Measurements from ENCODE around the gene AQP3.
"Not testable (repeated sequence)": the region's sequence is repeated elsewhere in the genome, so short reads cannot be mapped to it uniquely, and the experiment has no call there.

AQP3 gene

GRCh38 chr9:33468797-33469621 lies 21.6 kb upstream of the AQP3 start:
- no peak for TF ChIP-seq ZNF274 (IDR thresholded peaks at IDR 0.05; ENCODE audit: low read depth, low read length)
- no peak overlapping the region for H3K4me3 ChIP-seq (ENCODE audit: low read length)

DNA sequence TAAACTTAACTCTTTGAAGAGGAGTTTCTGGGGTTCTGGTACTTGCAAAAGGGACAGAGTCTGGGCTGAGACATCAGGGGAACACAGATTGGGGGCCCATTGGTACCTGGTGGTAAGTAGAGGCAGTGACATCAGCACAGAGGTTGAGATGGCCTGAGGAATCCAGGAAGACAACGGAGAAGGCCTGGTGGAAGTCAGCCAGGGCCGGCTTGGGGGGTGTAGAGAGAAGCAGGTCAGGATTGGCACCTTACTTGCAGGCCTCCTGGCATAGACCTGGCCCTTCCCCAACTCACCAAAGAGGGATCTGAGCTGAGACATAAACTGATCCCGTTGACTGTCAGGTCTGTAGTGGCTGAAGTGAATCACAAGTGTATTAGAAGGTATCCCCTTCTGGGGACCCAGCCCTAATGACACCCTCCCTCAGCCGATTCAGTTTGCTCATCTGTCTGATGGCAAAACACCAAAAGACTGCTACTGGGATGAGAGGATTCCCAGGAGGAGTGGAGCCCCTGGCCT lies 20.9 kb upstream of the AQP3 start:
- no peak for TF ChIP-seq ZNF274 (IDR thresholded peaks at IDR 0.05; ENCODE audit: low read depth, low read length)
- no peak overlapping the region for H3K4me3 ChIP-seq (ENCODE audit: low read length)

DNA sequence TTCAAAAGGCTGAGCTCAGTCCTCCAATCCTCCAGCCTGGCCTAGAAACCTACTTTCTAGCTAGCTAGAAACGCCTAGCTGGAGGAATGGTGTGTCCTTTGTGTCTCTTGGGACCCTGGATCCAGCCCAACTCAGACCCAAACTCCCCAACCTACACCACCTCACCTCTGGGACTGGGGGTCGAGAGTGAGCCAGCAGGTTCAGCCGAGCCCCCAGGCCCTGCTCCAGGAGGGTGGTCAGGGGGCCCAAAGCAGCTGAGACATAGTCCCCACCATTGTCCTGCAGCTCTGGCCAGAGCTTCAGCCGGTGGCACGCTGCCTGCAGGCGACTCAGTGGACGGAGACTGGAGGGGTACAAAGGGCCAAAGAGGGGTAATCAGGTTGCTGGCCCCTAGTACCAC lies 20.1 kb upstream of the AQP3 start:
- no peak overlapping the region for H3K4me3 ChIP-seq (ENCODE audit: low read length)
- no peak for TF ChIP-seq ZNF274 (IDR thresholded peaks at IDR 0.05; ENCODE audit: low read depth, low read length)

DNA sequence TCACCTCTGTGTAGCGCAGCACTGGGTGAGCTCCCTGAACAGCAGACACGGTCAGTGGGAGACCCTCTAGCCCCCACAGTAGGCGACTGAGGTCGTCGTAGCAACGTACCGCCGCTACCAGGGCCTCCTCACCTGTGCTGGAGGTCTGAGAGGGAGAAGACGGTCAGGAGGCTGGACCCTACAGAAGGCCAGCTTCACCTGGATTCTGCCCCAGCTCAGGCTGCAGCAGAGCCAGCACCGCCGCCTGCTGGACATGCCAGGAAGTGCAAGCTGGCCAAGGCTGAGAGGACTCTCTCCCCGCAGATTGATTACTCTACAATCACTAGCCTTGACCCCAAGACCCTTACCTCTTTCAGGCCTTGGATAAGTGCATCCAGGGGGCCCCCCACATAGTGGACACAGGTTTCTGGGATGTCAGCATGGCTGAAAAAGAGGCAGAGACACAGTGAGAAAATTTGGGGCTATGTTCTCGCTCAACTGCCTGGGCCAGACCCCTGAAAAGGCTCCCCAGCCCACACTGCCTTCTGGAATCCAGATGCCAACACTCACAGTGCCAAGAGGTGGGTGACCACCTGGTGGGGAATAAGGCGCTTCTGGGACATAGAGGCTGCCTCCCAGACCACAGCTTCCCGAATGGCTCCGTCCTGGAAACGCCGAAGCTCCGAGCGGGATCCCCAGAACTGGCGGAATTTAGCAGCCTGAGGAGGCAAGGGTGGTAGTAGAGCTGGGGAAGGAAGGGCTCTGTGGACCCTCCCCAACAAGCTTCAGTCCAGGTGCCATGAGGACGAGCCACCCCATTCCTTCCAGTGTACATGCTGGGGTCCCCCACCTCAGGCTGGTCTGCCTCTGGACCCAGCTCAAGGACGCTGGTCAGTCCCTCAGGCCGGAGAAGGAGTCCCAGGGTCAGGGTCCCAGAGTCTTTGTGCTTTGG lies 19.4 kb upstream of the AQP3 start:
- H3K4me3 ChIP-seq (ENCODE audit: low read length): no peak overlapping the region
- no peak for TF ChIP-seq ZNF274 (IDR thresholded peaks at IDR 0.05; ENCODE audit: low read depth, low read length)

GRCh38 chr9:33465596-33466564 lies 18.5 kb upstream of the AQP3 start:
- no peak for TF ChIP-seq ZNF274 (IDR thresholded peaks at IDR 0.05; ENCODE audit: low read depth, low read length)
- H3K4me3 ChIP-seq (ENCODE audit: low read length): no peak overlapping the region

GRCh38 chr9:33465096-33465495 lies 17.7 kb upstream of the AQP3 start:
- no peak for TF ChIP-seq ZNF274 (IDR thresholded peaks at IDR 0.05; ENCODE audit: low read depth, low read length)
- no peak overlapping the region for H3K4me3 ChIP-seq (ENCODE audit: low read length)

DNA sequence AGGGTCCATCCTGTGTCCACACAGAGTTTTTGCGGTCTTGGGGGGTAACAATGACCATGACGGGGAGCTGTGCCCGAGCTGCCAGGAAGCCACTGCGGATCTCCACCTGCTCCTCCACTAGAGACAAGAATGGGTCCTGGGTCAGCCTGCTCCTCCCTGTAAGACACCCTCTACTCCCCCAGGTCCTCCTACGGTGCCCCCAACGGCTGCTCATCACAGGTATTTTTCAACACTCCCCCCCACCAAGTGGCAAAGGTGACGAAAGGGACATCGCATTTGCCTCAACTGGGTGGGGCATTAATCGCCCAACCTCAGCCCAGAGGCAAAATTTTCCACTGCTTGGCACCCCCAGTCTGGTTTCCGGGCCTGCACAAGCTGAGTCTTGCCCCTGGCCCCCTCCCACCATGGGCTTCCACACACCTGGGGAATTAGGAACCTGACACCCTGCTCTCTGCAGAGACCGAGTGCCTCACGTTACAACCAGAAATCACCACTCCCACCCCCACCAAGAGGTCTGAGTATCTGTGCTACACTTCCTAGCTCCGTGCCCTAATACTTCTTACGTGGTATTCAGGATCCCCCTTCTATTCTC lies 16.7 kb upstream of the AQP3 start:
- TF ChIP-seq ZNF274 (IDR thresholded peaks at IDR 0.05; ENCODE audit: low read depth, low read length): no peak
- no peak overlapping the region for H3K4me3 ChIP-seq (ENCODE audit: low read length)

DNA sequence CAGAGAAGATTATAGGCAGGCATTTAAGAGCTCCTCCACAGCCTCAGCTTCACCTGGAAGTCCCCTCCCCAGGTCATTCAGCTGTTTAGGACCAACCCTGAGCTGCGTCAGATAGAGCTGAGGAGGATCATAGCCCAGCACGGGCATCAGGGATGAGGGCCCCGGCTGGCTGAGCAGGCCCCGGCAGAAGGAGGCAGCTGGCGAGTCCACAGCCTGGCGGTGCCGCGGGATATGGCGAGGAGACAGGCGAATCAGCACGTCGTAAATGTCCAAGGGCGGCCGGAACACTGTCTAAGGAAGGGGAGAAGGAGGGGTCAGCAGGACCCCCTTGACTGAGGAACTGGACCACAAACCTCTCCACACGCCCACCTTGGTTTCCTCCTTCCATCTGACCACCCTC lies 15.8 kb upstream of the AQP3 start:
- no peak for TF ChIP-seq ZNF274 (IDR thresholded peaks at IDR 0.05; ENCODE audit: low read depth, low read length)
- no peak overlapping the region for H3K4me3 ChIP-seq (ENCODE audit: low read length)

DNA sequence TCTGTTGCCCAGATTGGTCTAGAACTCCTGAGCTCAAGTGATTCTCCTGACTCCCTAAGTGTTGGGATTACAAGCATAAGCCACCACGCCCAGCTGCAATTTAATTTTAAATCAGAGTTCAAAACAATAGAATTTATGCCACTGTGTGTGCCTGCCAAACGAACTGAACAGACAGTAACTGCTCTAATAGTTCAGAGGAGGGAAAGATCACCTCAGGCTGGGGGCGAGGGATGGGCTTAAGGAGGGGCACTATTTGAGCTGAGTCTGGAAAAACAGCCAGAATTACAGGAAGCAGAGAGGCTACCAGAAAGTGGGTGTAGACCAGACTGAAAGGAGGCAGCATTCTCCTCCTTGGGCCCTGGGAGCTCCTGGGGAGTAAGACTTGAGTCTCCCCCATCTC lies 14.1 kb upstream of the AQP3 start:
- no peak overlapping the region for H3K4me3 ChIP-seq (ENCODE audit: low read length)
- TF ChIP-seq ZNF274 (IDR thresholded peaks at IDR 0.05; ENCODE audit: low read depth, low read length): no peak

- no peak for TF ChIP-seq ZNF274 (IDR thresholded peaks at IDR 0.05; ENCODE audit: low read depth, low read length)
- H3K4me3 ChIP-seq (ENCODE audit: low read length): no peak overlapping the region
These were observed 13.5 kb upstream of the AQP3 start for GRCh38 chr9:33460854-33461253.

GRCh38 chr9:33459115-33459514 lies 11.7 kb upstream of the AQP3 start:
- TF ChIP-seq ZNF274 (IDR thresholded peaks at IDR 0.05; ENCODE audit: low read depth, low read length): no peak

DNA sequence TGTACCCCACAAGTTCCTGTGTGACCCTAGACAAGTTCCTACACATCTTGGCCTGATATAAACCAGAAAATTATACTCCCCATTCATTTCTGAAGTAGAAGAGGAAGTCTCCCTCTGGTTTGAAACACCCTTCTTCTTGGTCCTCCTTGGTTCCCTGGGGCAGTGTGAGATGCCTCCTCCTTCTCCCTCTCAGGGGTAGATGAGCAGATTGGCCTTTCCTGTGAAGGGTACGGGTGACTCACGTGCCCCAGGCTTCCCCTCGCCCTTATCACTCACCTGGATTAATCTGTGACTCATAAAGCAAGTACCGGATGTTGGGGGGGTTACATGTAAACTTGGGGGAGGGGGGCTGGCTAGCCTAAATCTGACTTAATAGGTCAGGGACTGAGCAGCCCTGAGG lies 11.1 kb upstream of the AQP3 start:
- TF ChIP-seq ZNF274 (IDR thresholded peaks at IDR 0.05; ENCODE audit: low read depth, low read length): no peak
- no peak overlapping the region for H3K4me3 ChIP-seq (ENCODE audit: low read length)

More at GRCh38 chr9:33459115-33459514, 11.7 kb upstream of the AQP3 start:
- no peak overlapping the region for H3K4me3 ChIP-seq (ENCODE audit: low read length)

- no peak for TF ChIP-seq ZNF274 (IDR thresholded peaks at IDR 0.05; ENCODE audit: low read depth, low read length)
- H3K4me3 ChIP-seq (ENCODE audit: low read length): no peak overlapping the region
These were observed 8.6 kb upstream of the AQP3 start for GRCh38 chr9:33455945-33456344.

GRCh38 chr9:33455456-33455855 lies 8.1 kb upstream of the AQP3 start:
- H3K4me3 ChIP-seq (ENCODE audit: low read length): not testable (repeated sequence)

GRCh38 chr9:33454661-33455026 lies 7.3 kb upstream of the AQP3 start:
- not testable (repeated sequence) for H3K4me3 ChIP-seq (ENCODE audit: low read length)
